AG10803 (cell line): ENCODE results near the gene CHI3L1.
"Not testable (repeated sequence)": the region's sequence is repeated elsewhere in the genome, so short reads cannot be mapped to it uniquely, and the experiment has no call there.

Source experiments
- DNase-seq: peaks from one replicate; pipeline ENCODE4 v3.0.0; 2010; ENCODE audit warnings: low read depth
- H3K4me3 ChIP-seq: 2 replicates; pipeline ENCODE4 v1.5.1; 2011; ENCODE audit warnings: mild to moderate bottlenecking, low read length, control low read depth
- TF ChIP-seq, protein P1 (sequence below): conservative IDR thresholded peaks from 2 replicates; pipeline ENCODE4 v1.5.1; 2011; ENCODE audit warnings: mild to moderate bottlenecking, low read length, control low read depth, inconsistent platforms

The CHI3L1 gene

DNA sequence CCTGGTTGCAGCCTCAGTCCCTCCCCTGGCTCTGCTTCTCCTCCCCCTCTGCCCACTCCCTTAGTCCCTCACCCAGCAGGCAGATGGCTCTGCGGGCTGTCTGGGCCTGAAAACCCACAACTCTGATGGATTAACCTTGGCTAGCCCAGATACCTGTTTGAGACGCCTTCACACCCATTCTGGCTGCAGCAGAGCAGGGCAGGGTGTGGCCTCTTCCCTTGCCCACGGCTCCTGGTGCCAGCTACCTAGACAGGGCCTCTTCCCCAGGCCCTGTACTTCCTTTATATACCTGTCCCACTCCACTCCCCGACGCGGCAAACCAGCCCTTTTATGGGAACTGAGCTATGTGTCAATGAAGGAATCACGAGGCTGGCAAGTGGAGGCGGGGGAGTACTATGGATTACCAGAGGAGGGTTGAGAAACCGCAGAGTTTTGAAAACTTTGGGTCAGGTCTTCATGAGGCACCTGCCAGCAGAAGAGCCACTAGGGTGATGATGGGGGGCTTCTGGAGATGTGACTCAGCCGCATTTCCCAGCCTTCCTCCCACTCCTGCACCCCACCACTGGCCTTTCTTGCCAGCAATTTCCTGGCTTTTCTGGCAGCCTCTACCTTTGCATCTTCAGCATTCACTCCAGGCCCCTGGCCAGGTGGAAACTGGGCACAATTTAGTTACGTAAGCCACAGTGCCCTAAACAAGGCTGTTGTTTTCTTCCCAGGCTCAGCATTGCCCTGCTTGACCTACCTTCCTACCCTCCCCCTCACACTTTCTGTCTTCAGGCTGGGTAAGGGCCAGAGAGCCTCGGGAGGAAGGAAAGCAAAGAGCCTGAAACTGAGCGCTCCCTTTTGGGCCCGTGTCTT is at the start of gene CHI3L1:
CHI3L1 (minus strand) TSS at position 259 of the 858 bp plus-strand sequence; CDS start at position 178, 81 bp downstream.
- no peak within 1 kb of the TSS for H3K4me3 ChIP-seq
- TF ChIP-seq, protein P1, sequence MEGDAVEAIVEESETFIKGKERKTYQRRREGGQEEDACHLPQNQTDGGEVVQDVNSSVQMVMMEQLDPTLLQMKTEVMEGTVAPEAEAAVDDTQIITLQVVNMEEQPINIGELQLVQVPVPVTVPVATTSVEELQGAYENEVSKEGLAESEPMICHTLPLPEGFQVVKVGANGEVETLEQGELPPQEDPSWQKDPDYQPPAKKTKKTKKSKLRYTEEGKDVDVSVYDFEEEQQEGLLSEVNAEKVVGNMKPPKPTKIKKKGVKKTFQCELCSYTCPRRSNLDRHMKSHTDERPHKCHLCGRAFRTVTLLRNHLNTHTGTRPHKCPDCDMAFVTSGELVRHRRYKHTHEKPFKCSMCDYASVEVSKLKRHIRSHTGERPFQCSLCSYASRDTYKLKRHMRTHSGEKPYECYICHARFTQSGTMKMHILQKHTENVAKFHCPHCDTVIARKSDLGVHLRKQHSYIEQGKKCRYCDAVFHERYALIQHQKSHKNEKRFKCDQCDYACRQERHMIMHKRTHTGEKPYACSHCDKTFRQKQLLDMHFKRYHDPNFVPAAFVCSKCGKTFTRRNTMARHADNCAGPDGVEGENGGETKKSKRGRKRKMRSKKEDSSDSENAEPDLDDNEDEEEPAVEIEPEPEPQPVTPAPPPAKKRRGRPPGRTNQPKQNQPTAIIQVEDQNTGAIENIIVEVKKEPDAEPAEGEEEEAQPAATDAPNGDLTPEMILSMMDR = no peak
- no peak for DNase-seq

DNA sequence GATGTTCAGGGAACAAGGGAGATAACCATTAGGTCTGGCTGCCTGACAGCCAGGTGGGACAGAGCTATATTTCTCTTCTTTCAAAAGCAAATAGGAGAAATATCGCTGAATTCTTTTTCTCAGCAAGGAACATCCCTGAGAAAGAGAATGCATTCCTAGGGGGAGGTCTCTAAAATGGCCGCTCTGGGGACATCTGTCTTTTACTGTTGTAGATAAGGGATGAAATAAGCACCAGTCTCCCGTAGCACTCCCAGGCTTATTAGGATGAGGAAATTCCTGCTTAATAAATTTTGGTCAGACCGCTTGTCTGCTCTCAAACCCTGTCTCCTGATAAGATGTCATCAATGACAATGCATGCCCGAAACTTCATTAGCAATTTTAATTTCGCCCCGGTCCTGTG is 48.4 kb upstream of the CHI3L1 start:
- H3K4me3 ChIP-seq, DNase-seq: not testable (repeated sequence)

DNA sequence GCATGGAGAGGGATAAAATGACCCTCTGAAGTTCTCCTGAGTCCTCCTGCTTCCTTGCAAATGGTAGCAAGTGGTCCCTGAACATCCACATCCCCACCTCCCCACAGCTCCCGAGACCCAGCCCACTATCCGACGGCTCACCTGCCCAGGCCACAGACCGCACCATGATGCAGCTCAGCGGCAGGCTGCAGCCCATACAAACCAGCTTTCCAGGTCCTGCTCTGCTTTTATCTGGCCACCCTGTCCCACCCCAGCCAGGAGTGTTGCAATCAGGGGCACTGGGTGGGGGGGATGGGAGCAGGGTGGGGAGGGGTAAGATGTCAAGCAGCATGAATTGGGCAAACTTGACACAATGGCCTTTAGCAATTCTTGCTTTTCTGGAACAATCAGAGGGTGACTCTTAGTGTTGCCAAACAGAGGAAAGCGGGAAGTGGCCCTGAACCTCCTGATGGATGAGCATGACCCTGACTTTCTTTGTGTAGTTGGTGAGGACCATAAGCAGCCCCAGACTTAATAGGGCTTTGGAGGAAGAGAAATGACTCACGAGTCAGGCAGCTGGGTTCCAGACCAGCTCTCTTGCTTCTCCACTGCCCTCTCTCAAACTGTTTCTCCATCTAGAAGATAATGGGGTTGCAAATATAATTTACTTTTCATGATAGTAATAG is 43.1 kb upstream of the CHI3L1 start, which contains the start of gene CHIT1:
CHIT1 (minus strand) TSS at position 203 of the 665 bp plus-strand sequence; CDS start at position 166, 37 bp downstream.
- TF ChIP-seq, protein P1 = no peak
- H3K4me3 ChIP-seq = no peak within 1 kb of the TSS
- DNase-seq = peak; percentile 13

DNA sequence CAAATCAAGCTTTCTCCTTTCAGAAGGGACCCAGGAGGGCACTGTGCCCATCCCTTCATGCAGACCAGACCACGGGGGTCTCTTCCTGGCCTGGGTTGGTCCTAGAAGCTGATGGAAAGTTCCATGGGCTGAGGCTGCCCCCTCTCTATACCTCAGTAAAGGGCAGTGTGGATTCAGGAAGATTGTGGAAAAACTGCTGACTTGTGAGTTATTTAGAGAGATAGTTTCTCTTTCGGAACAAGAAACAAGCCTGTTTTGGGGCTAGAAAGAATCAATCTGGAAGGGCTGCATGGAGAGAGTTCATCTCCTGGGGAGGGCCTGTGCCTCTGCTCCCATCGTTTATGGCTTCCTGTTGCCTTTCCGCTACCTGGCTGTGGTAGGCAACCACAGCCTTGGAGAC is 42.2 kb upstream of the CHI3L1 start:
- H3K4me3 ChIP-seq = no peak overlapping the region
- no peak for DNase-seq
- TF ChIP-seq, protein P1 = no peak

DNA sequence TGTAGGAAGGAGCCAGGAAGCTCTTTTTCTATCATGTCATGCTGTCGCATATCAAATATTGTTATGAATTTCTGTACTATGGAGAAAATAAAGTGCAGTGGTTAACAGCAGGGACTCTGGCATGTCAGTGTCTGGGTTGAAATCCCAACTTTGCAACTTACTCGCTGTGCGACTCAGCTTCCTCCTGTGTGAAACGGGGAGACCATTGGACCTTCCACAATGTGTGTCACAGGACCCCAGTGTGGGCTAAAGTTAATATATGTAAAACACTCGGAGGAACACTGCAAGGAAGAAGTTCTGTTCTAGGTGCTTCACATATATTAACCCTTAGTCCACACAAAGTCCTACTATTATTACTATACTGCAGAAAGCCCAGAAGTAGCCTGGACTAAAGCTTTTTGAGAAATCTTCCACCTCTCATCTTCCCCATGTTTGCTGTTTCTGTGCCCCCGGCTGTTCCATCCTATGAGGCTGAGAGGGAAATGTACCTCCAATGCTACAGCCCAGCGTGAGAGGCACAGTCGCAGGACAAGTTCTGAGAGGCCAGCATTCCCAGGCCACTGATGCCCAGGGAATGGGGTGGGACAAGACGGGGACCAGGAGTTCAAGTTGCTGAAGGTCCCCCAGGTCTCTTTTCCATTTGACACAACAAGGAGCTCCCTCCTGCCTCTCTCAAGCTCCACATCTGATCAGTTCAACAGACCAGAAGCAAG is 41.0 kb upstream of the CHI3L1 start:
- no peak overlapping the region for H3K4me3 ChIP-seq
- DNase-seq = no peak
- TF ChIP-seq, protein P1 = no peak

DNA sequence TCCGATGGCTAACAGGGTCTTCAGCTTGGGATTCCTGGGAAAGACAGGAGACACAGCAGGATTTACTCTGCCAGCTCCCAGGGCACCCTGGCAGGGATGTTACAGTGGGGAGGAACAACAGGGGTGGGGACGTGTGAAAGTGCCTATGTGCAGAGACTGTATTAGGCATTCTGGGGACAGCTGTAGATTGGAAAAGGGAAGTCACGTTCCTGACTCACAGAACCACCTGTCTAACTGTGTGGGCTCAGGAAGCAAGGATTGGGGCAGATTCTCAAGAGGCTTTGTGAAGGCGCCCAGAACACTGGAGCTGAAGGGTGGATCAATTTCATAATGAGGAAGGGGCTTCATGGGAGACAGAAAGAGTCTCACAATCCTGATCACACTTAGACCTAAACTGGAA is 38.6 kb upstream of the CHI3L1 start:
- no peak for DNase-seq
- no peak overlapping the region for H3K4me3 ChIP-seq
- TF ChIP-seq, protein P1 = no peak

DNA sequence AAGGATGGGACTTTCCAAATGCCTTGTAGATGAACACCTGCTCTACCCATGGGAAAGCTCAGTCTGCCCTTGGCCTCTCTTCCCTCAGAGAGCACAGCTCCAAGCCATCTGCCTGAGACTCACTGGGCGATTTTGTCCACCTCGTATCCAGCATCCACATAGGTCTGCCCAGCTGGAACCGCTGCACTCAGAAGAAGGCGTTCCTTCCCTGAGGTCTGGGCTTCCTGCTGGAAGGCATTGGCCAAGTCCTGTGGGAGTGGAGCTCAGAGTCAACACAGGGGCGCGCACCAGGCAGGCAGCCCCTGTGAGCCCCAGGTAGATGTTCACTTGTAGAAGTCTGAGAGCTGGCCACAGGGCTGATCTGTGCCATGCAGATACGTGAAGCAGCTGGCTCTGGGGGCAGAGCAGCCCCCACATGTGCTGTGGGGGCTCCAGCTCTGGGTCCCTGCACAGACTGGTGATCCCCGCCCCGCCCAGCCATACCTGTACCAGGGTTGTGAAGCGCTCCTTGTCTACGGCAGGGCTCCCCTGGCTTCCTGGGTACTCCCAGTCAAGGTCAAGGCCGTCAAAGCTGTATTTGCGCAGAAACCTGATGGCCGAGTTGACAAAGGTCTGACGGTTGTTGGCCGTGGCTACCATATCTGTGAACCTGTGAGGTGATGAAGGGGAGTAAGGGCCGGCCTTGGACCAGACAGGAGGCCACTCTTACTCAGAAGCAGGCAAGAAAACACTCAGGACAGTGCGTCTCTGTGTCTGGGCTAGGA is 36.7 kb upstream of the CHI3L1 start:
- DNase-seq = no peak
- H3K4me3 ChIP-seq = no peak overlapping the region
- TF ChIP-seq, protein P1 = no peak
